SHP77 (cell line): ENCODE data around the gene FKBP1A.

Experiments used
- DNase-seq, 2 experiments: peaks; one replicate each; lab custom pipeline; 2025; lab: John Stamatoyannopoulos, UW

The FKBP1A gene

DNA sequence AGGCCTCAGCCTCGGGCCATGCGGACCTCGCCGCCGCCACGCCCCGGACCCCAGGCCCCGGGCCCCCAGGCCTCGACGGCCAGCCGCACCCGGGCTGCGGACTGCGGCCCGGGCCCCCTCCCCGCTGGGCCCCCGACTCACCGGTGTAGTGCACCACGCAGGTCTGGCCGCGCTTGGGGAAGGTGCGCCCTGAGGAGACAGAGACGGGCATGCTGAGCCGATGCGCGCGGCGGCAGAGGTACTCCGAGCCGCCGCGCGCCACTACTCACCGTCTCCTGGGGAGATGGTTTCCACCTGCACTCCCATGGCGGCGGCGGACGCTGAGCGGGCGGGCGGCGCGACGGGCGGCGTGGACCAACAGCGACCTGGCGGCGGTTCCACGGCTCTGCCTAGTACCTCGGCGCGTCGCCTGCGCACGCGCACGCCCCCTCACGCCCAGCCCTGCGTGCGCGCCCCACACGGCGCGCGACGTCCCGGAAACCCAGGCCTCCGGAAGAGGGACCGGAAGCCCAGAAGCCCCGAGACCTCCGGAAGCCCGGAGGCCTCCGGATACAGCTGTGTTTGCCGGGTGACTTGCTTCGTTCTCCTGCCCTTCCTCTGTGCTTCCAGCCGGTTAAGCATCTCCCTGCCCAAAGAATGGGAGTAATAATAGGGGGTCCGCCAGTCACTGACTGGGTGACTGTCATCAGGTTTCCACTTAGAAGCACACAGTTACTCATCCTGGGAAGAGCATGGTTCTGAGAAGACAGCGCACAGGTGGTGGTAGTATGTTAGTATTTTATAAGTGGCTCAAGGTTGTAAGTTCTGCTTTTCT, at the start of gene FKBP1A:
FKBP1A (minus strand) TSS at position 362 of the 814 bp plus-strand sequence; CDS start at position 306, 56 bp downstream.
- DNase-seq, result peak; percentile 93 to 96

DNA sequence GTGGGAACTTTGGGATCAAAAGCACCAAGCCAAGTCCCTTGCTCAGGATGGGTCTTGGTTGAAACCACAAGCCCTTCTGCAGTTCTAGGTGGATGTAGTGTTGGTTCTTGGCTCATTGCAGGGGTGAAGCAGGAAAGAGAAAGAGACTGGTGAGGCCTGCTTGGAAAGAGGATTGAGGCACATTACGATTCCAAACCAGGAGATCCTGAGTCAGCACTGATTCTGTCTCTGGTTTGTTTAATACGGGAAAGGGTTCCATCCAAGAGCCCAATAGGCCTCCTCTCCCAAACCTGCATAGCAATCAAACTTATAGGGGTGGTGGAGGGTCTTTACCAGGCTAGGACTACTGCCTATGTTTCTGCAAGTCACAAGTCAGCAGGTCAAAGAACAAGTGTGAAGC, 49.5 kb upstream of the FKBP1A start:
- no peak for DNase-seq

- DNase-seq, result no peak
Observed at GRCh38 chr20:1441133-1441532, 48.3 kb upstream of the FKBP1A start.

GRCh38 chr20:1440024-1440423, 47.2 kb upstream of the FKBP1A start:
- DNase-seq, result peak in 1 of 2 experiments; percentile 11

- DNase-seq, result no peak
Observed at GRCh38 chr20:1438361-1438760, 45.5 kb upstream of the FKBP1A start.

- peak; percentile 72 to 73 for DNase-seq
Observed at GRCh38 chr20:1437235-1437904, 44.5 kb upstream of the FKBP1A start.

- no peak for DNase-seq
Observed at GRCh38 chr20:1436263-1436662, 43.4 kb upstream of the FKBP1A start.

GRCh38 chr20:1435337-1435699, 42.5 kb upstream of the FKBP1A start:
- no peak for DNase-seq

DNA sequence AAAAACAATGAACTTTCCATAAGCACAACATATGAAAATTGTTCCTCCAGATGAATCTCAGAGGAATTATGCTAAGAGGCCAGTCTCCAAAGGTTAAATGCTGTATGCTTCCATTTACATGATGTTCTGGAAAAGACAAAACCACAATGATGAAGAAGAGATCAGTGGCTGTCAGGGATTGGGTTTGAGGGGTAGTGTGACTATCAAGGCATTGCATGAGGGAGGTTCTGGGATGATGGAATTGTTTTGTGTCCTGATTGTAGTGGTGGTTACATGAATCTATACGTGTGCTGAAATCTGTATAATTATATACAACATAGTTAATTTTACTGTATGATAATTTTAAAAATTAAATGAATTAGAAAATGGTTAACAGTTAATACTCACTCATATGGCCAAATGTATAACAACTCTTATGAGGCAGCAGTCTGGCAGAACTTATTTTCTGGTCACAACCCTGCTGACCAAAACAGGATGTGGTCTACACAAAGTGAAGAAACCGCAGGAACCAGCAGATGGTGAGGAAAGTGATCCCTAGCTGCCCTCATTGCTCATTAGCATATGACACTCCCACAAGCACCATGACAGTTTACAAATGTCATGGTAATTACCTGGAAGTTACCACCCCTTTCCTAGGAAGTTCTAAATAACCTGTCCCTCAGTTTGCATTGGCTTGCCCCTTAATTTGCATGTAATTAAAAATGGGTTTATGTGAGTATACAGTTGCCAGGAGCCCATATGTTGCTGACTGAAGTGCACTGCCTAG, 41.9 kb upstream of the FKBP1A start:
- peak in 1 of 2 experiments; percentile 15 for DNase-seq

DNA sequence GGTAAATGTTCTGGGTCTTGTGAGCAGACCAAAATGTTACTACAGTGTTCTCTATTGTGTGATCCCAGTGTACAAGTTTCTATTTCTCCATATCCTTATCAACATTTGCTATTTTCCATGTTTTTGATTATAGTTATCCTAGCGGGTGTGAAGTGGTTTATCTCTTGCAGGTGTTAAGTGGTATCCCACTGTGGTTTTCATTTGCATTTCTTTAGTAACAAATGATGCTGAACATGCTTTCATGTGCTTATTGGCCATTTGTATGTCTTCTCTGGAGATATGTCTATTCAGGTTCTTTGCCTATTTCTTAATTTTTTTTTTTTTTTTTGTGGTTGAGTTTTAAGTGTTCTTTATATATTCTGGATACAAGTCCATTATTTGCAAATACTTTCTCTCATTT, 38.3 kb upstream of the FKBP1A start:
- no peak for DNase-seq

GRCh38 chr20:1430004-1430451, 37.2 kb upstream of the FKBP1A start:
- no peak for DNase-seq

DNA sequence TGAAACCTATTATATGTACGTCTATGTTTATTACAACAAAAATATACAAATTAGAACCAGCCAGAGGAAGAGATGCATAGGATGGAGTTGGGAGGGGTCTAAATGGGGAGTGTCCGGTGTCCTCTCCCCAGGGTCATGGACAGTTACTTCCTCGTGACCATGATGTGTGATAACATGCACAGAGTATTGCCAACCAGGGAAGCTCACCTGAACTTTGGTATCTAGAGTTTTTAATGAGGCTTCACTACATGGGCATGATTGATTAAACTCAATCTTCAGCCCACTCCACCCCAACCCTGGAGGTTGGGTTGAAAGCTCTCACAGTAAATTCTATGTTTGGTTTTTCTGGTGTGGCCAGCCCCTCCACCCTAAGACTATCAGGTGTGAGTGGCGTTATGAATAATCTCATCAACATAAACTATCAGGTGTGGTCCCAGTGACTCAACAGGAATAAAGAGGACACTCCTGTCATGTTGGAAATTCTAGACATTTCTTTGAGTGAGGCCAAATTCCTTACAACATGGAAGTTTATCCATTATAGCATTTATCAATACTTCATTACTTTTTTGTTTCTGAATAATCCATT, 36.4 kb upstream of the FKBP1A start:
- no peak for DNase-seq

GRCh38 chr20:1427457-1428054, 34.7 kb upstream of the FKBP1A start:
- DNase-seq, result peak in 1 of 2 experiments; percentile 26

DNA sequence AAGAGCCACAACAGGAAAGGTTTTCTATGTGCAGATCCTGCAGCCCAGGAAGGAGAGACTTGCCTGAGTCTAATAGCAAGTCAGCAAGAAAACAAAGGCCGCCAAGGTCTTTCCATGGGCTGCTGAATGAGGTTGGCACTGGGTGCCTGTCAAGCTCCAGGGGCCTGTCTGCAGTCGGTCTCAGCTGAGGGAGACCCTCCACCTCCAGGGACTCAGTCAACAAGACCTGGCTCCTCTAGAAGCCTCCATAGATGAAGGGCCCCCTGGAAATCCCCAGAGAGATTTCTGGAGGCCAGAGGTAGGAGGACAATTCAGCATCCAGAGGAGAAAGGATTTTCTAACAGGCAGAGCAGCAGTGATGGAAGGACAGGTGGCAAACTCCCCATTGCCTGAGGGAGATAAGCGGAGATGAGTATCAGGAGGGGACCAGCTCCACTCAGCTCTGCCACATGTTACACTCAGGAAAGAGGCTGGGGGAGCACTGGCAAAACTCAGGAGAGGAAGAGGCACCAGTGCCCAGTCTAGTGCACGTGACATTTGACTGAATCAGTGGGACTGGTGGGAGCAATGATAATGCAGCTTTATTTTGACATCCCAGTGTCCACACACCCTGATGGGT, 33.5 kb upstream of the FKBP1A start:
- DNase-seq, result no peak

GRCh38 chr20:1424336-1424735, 31.5 kb upstream of the FKBP1A start:
- DNase-seq, result no peak

- DNase-seq, result peak; percentile 34 to 41
Observed at GRCh38 chr20:1423625-1424106, 30.8 kb upstream of the FKBP1A start.

DNA sequence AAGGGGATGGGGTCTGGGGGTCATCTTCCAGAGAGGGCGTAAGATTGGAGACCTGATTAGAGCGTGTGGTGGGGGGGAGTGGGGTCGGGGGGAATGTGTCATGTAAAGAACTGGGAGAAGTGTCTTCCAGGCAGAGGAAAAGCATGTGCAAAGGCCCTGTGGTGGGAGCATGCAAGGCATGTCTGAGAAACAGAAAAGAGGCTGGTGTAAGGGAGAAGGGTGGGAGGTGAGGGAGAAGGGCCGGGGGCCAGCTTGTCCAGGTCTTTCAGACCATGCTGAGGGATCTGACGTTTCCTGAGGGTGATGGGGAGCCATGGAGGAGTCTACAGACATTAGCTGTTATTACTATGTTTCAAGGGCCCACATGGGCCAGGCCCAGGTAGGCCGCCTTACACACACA, 30.4 kb upstream of the FKBP1A start:
- no peak for DNase-seq

DNA sequence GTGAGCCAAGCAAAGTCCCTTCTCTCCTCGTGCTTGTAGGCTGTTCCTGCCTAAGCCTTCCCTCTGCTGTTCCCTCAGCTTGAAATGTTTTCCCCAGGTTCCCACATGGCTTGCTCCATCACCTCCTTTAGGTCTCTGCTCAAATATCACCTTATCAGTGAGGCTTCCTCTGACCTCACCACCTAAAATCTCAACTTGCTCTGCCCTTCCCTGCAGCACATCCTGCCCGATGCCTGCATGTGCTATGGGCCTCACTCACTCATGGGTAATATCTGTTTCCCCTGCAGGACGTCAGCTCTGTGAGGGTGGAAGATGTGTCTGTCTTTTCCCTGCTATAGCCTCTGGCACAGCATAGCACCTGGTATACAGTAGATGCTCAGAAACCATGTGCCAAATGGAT, 29.9 kb upstream of the FKBP1A start:
- DNase-seq, result no peak

- DNase-seq, result no peak
Observed at GRCh38 chr20:1420066-1420465, 27.2 kb upstream of the FKBP1A start.

DNA sequence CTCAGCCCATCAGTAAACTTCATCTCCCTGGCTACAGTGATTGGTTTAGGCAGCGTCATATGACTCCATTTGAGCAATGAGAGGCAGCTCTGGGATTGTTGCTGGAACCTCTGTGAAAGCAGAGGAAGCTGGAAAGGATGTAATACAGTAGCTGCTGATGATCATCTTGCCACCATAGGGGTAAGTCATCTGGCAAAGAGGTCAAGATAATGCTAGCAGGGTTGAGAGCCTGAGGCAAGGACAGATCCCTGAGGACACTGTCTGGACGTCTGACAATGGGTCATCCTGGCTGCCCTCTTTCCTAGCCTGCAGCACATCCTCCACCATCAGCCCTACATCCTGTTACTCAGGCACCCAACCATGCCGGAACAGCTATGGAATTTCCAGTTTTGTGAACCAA, 25.5 kb upstream of the FKBP1A start:
- no peak for DNase-seq

DNA sequence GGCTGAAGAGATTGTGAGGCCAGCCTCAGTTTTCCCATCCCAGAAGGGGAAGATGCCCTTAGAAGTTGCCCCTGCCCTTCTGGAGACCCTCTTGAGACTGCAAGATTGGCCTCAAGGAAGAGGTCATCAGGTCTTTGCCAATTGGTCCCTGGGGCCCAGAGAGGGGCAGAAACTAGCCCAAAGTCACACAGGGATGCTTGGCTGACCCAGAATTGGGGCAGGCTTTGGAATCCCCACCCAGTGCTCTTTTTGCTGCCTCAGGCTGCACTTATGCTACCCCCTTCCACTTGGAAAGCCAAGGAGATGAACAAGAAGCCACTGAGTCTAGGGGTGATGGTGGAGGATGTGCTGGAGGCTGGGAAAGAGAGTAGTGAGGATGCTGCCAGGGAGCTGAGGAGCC, 24.9 kb upstream of the FKBP1A start:
- DNase-seq, result no peak
